Activated naive CD8-positive, alpha-beta T cell treated with anti-CD3 and anti-CD28 coated beads, Interleukin-2, amount 10 ng/mL, durations not matched to agents 7 days and 5 days (primary cell): ENCODE results near the gene HBQ1. TPM values are rescaled to one million over a fixed set of nuclear protein-coding genes. Genes with fewer than 3 reads are reported as not detected.
A peak's percentile ranks its signal among the peaks of the same experiment; 100 is the strongest.
"Not testable (repeated sequence)": the region's sequence is repeated elsewhere in the genome, so short reads cannot be mapped to it uniquely, and the experiment has no call there.

Experiments used
- ATAC-seq: fragments of 150-1000 bp; cut with Tn5 transposase; one replicate; pipeline ENCODE4 v1.10.0; 2021; ENCODE audit warnings: low read depth, moderate library complexity
- POLR2A ChIA-PET: fragments of 350-600 bp; sonication (Branson Sonifier 250); formaldehyde crosslinking; loops from one replicate; lab custom pipeline; 2021; ENCODE audit warnings: antibody characterized with exemption; lab: Charles Lee
- DNase-seq: peaks from one replicate; pipeline ENCODE4 v3.0.0; 2021
- H3K27ac Mint-ChIP-seq: one replicate; pipeline ENCODE4 v1.8.0; 2022; ENCODE audit warnings: mild to moderate bottlenecking, mixed read lengths
- H3K27me3 Mint-ChIP-seq: one replicate; pipeline ENCODE4 v1.8.0; 2022; ENCODE audit warnings: mild to moderate bottlenecking, moderate library complexity, mixed read lengths
- H3K36me3 Mint-ChIP-seq: one replicate; pipeline ENCODE4 v1.8.0; 2021; ENCODE audit warnings: mild to moderate bottlenecking, mixed read lengths
- H3K4me1 Mint-ChIP-seq: one replicate; pipeline ENCODE4 v1.8.0; 2021; ENCODE audit warnings: mixed read lengths
- H3K4me3 Mint-ChIP-seq: one replicate; pipeline ENCODE4 v1.8.0; 2022; ENCODE audit warnings: mild to moderate bottlenecking, moderate library complexity, mixed read lengths
- H3K9me3 Mint-ChIP-seq: one replicate; pipeline ENCODE4 v1.8.0; 2021; ENCODE audit warnings: mixed read lengths
- total RNA-seq, 2 experiments: library from RNA; stranded (reverse); gene quantifications; one replicate each; pipeline ENCODE4 v1.2.3, GENCODE V29; 2021

HBQ1 gene
- total RNA-seq, 2 experiments from 2014 or later: not detected

- Mint-ChIP-seq H3K36me3 (no peaks in the 10 kb centered on the region), H3K4me1 (peaks cover 9% of the 10 kb centered on the region), H3K27me3 (peaks cover 66% of the 10 kb centered on the region), H3K27ac (no peak overlapping the region), H3K4me3 (peak overlapping the region; percentile 5), H3K9me3 (no peaks in the 10 kb centered on the region)
- ATAC-seq (no peak), DNase-seq (no peak)
- POLR2A ChIA-PET: interaction anchor here (0.6 kb wide), 1 partner anchor 50 kb away, joined by 3 read pairs; no protein-coding TSS in a partner anchor
Measured at GRCh38 chr16:175011-175949, 5.0 kb upstream of the HBQ1 start.

- H3K4me1 Mint-ChIP-seq, H3K27ac Mint-ChIP-seq, H3K4me3 Mint-ChIP-seq, DNase-seq, POLR2A ChIA-PET, H3K9me3 Mint-ChIP-seq, H3K36me3 Mint-ChIP-seq: not testable (repeated sequence)
- peak; percentile 13 for ATAC-seq
- peaks cover 60% of the 10 kb centered on the region for H3K27me3 Mint-ChIP-seq
Measured at GRCh38 chr16:176006-176405, 4.3 kb upstream of the HBQ1 start.

GRCh38 chr16:176477-177382 is 3.5 kb upstream of the HBQ1 start, which contains the start of gene HBA1:
HBA1 (plus strand) TSS chr16:176680; CDS start chr16:176717, 37 bp downstream.
- ATAC-seq: peak; percentile 41
- H3K4me1 Mint-ChIP-seq, H3K4me3 Mint-ChIP-seq, POLR2A ChIA-PET, H3K9me3 Mint-ChIP-seq, H3K27ac Mint-ChIP-seq, H3K36me3 Mint-ChIP-seq: not testable (repeated sequence)
- peak; percentile 50 for DNase-seq
- peaks cover 55% of the 10 kb centered on the region for H3K27me3 Mint-ChIP-seq

- Mint-ChIP-seq H3K9me3 (no peaks in the 10 kb centered on the region), H3K4me1 (peaks cover 5% of the 10 kb centered on the region), H3K36me3 (no peaks in the 10 kb centered on the region), H3K27ac (no peak overlapping the region), H3K27me3 (peaks cover 51% of the 10 kb centered on the region), H3K4me3 (no peak overlapping the region)
- ATAC-seq (no peak), DNase-seq (no peak)
- POLR2A ChIA-PET: no interaction called here
Measured at GRCh38 chr16:177394-177822, 2.9 kb upstream of the HBQ1 start.

GRCh38 chr16:177981-178667 is 2.1 kb upstream of the HBQ1 start:
- ATAC-seq (no peak), DNase-seq (no peak)
- H3K9me3 Mint-ChIP-seq: no peaks in the 10 kb centered on the region
- peaks cover 5% of the 10 kb centered on the region for H3K4me1 Mint-ChIP-seq
- H3K4me3 Mint-ChIP-seq: no peak overlapping the region
- H3K36me3 Mint-ChIP-seq: no peaks in the 10 kb centered on the region
- POLR2A ChIA-PET: no interaction called here
- H3K27me3 Mint-ChIP-seq: peaks cover 51% of the 10 kb centered on the region
- H3K27ac Mint-ChIP-seq: no peak overlapping the region

GRCh38 chr16:178668-179015 is 1.6 kb upstream of the HBQ1 start:
- H3K4me1 Mint-ChIP-seq: peaks cover 5% of the 10 kb centered on the region
- no peaks in the 10 kb centered on the region for H3K9me3 Mint-ChIP-seq
- ATAC-seq (no peak), DNase-seq (no peak)
- POLR2A ChIA-PET: no interaction called here
- H3K27ac Mint-ChIP-seq: no peak overlapping the region
- peaks cover 47% of the 10 kb centered on the region for H3K27me3 Mint-ChIP-seq
- H3K36me3 Mint-ChIP-seq: no peaks in the 10 kb centered on the region
- H3K4me3 Mint-ChIP-seq: no peak overlapping the region

- no peak for ATAC-seq
Measured at GRCh38 chr16:179211-180092, 807 bp upstream of the HBQ1 start.

GRCh38 chr16:180681-181564 is 664 bp downstream of the HBQ1 start:
- H3K27ac Mint-ChIP-seq: no peak overlapping the region
- peak; percentile 84 for ATAC-seq
- POLR2A ChIA-PET: interaction anchor here (0.7 kb wide), 1 partner anchor 55 kb away, joined by 4 read pairs; no protein-coding TSS in a partner anchor
- H3K27me3 Mint-ChIP-seq: peaks cover 30% of the 10 kb centered on the region
- peak; percentile 92 for DNase-seq
- H3K4me1 Mint-ChIP-seq: no peaks in the 10 kb centered on the region
- H3K36me3 Mint-ChIP-seq: peaks cover 3% of the 10 kb centered on the region
- no peak overlapping the region for H3K4me3 Mint-ChIP-seq
- H3K9me3 Mint-ChIP-seq: no peaks in the 10 kb centered on the region

More at GRCh38 chr16:179211-180092, 807 bp upstream of the HBQ1 start:
- Mint-ChIP-seq H3K36me3 (no peaks in the 10 kb centered on the region), H3K9me3 (no peaks in the 10 kb centered on the region), H3K4me1 (peaks cover 5% of the 10 kb centered on the region), H3K4me3 (peak overlapping the region; percentile 5), H3K27me3 (peaks cover 44% of the 10 kb centered on the region), H3K27ac (no peak overlapping the region)
- POLR2A ChIA-PET: no interaction called here
- no peak for DNase-seq

GRCh38 chr16:181565-182021 is 1.3 kb downstream of the HBQ1 start:
- ATAC-seq (no peak), DNase-seq (no peak)
- no peaks in the 10 kb centered on the region for H3K4me1 Mint-ChIP-seq
- no peak overlapping the region for H3K27ac Mint-ChIP-seq
- H3K27me3 Mint-ChIP-seq: peaks cover 28% of the 10 kb centered on the region
- POLR2A ChIA-PET: interaction anchor here (0.5 to 0.7 kb wide), 2 partner anchors 56 to 60 kb away, joined by 4 read pairs; no protein-coding TSS in a partner anchor
- H3K36me3 Mint-ChIP-seq: peaks cover 3% of the 10 kb centered on the region
- H3K9me3 Mint-ChIP-seq: no peaks in the 10 kb centered on the region
- H3K4me3 Mint-ChIP-seq: no peak overlapping the region

GRCh38 chr16:183005-183404 is 2.7 kb downstream of the HBQ1 start:
- Mint-ChIP-seq H3K9me3 (no peaks in the 10 kb centered on the region), H3K4me1 (no peaks in the 10 kb centered on the region), H3K36me3 (peaks cover 4% of the 10 kb centered on the region), H3K4me3 (no peak overlapping the region), H3K27ac (no peak overlapping the region), H3K27me3 (peaks cover 20% of the 10 kb centered on the region)
- no peak for DNase-seq
- ATAC-seq: no peak
- POLR2A ChIA-PET: interaction anchor here (1.4 kb wide), 1 partner anchor 45 kb away, joined by 3 read pairs; the partner anchor contains the start of gene NPRL3

GRCh38 chr16:185213-185612 is 5.0 kb downstream of the HBQ1 start:
- H3K9me3 Mint-ChIP-seq: no peaks in the 10 kb centered on the region
- ATAC-seq (no peak), DNase-seq (no peak)
- no peak overlapping the region for H3K4me3 Mint-ChIP-seq
- peaks cover 5% of the 10 kb centered on the region for H3K4me1 Mint-ChIP-seq
- H3K27ac Mint-ChIP-seq: no peak overlapping the region
- no peaks in the 10 kb centered on the region for H3K27me3 Mint-ChIP-seq
- H3K36me3 Mint-ChIP-seq: peaks cover 8% of the 10 kb centered on the region
- POLR2A ChIA-PET: no interaction called here
